RWPE1 (cell line): ENCODE results near the gene NAA20.
A peak's percentile ranks its signal among the peaks of the same experiment; 100 is the strongest.

Source experiments
- CTCF ChIA-PET: fragments of 350-600 bp; sonication (Branson Sonifier 250); formaldehyde crosslinking; extraction: SDS; loops from one replicate; lab custom pipeline; 2021; lab: Yijun Ruan, JAX
- POLR2A ChIA-PET: fragments of 400-600 bp; formaldehyde crosslinking; extraction: SDS; loops from one replicate; lab custom pipeline; 2020; ENCODE audit warnings: antibody characterized with exemption; ENCODE audit not compliant: low non-redundant PET; lab: Yijun Ruan, JAX
- DNase-seq: peaks from one replicate; pipeline ENCODE4 v3.0.0; 2012; ENCODE audit warnings: low spot score
- H3K27ac ChIP-seq: fragments of 450-650 bp; 2 replicates; pipeline ENCODE4 v1.5.1; 2017
- TF ChIP-seq, protein P1 (sequence below): fragments of 450-650 bp; conservative IDR thresholded peaks from 2 replicates; pipeline ENCODE4 v1.5.1; 2017; ENCODE audit warnings: low read depth, mild to moderate bottlenecking

The NAA20 gene

DNA sequence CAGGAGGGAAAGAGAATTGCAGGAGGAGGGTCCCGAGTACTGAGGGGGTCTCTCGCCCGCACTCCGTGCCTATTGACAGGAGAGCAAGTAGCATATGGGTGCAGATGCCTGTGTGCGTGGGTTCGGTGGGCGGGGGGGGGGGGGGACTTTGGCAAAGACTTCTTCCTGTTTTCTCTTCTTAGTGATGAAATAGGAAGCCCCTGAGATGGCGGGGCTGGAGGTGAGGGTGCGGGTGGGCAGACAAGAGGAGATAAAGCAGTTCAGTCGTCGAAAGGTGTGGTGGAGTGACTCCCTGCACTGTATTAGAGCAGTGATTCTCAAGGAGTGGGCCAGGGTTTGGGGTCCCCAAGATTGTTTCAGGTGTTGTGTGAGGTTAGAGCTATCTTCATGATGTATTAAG is 3.7 kb downstream of the NAA20 start:
- CTCF ChIA-PET: interaction anchor here (0.5 to 0.6 kb wide), 2 partner anchors 13 to 778 kb away, joined by 3 read pairs; no protein-coding TSS in a partner anchor
- POLR2A ChIA-PET: no interaction called here
- TF ChIP-seq, protein P1, sequence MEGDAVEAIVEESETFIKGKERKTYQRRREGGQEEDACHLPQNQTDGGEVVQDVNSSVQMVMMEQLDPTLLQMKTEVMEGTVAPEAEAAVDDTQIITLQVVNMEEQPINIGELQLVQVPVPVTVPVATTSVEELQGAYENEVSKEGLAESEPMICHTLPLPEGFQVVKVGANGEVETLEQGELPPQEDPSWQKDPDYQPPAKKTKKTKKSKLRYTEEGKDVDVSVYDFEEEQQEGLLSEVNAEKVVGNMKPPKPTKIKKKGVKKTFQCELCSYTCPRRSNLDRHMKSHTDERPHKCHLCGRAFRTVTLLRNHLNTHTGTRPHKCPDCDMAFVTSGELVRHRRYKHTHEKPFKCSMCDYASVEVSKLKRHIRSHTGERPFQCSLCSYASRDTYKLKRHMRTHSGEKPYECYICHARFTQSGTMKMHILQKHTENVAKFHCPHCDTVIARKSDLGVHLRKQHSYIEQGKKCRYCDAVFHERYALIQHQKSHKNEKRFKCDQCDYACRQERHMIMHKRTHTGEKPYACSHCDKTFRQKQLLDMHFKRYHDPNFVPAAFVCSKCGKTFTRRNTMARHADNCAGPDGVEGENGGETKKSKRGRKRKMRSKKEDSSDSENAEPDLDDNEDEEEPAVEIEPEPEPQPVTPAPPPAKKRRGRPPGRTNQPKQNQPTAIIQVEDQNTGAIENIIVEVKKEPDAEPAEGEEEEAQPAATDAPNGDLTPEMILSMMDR: no peak
- DNase-seq: no peak
- no peak overlapping the region for H3K27ac ChIP-seq

DNA sequence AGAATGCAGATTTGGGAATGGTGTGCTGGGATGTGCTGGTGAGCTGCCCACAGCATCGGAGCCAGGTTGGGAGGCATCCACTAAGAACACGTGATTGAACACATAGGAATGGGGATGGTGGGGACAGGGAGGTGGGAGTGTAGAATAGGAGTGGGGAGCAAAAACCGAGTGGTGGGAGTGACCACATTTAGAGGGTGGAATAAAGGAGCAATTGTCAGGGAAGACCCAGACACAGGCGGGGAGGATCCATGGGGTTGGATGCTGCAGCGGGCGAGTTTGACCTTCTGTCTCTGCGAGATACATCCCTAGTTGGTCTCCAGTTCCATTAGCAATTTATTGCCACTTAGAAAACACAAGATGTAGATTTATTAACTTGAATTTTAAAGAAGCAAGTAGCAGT is 4.7 kb downstream of the NAA20 start:
- CTCF ChIA-PET: no interaction called here
- POLR2A ChIA-PET: no interaction called here
- H3K27ac ChIP-seq: 0 out of 2 replicates have a peak overlapping the region, but pooled peaks have one; percentile 12
- TF ChIP-seq, protein P1: no peak
- no peak for DNase-seq

DNA sequence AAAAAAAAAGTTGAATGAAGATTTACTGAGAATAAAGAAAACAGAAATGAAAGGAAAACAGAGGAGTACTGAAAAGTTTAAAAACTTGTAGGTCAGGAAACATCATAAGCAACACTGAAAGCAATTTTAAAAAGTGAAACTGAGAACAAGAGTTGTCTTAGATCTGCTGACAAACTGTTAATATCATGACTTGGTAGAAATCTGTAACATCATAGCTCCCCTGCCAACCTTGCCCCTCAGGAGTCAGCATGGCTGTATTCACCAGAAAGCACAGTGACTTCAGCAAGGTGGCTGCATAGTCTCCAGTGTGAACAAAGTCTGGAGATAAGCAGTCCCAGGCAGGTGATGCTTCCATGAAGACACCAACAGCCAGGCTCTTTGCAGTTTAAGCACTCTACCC is 5.3 kb downstream of the NAA20 start:
- no peak for DNase-seq
- H3K27ac ChIP-seq: peak overlapping the region; percentile 12; the same call in 1 of the 2 replicates
- TF ChIP-seq, protein P1: no peak
- ChIA-PET POLR2A (no interaction called here), CTCF (no interaction called here)

DNA sequence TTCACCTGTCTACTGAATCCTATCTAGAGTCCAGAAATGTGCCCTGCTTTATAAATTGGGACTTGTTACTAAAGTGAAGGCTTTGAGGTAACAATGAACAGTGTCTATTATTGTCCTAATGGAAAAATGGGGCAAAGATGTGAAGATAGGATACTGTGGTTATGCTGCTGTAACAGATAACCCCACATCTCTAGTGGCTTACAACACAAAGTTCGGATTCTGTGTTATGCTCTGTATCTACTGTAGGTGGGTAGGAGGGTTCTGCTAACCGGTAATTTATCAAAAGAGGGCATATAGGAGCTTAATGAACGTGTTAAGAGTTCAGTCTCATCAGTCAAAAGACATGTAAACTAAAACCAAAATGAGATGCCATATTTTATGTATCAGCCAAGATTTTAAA is 6.2 kb downstream of the NAA20 start:
- POLR2A ChIA-PET: no interaction called here
- CTCF ChIA-PET: no interaction called here
- H3K27ac ChIP-seq: no peak overlapping the region

DNA sequence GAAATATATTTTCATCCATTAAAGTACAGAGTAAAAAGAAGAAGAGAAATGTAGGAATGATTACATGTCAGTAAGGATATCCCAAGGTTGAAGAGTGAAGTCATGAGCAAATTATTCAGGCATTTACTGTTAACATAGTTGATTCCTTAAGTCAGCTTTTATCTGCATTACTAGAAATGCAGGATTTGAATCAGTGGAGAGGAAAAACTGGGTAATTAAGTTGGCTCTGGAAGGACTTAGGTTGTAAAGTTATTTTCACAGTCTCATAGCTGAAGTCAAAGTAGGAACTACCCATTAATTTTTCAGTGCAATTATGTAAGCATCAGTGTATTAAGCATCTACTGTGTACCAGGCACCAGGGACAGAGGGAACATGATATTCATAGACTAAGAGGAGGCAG is 7.8 kb downstream of the NAA20 start:
- no peak overlapping the region for H3K27ac ChIP-seq
- ChIA-PET POLR2A (no interaction called here), CTCF (no interaction called here)
- DNase-seq: no peak
- TF ChIP-seq, protein P1: no peak

More for the DNA sequence above, 6.2 kb downstream of the NAA20 start:
- TF ChIP-seq, protein P1: no peak
- DNase-seq: no peak

DNA sequence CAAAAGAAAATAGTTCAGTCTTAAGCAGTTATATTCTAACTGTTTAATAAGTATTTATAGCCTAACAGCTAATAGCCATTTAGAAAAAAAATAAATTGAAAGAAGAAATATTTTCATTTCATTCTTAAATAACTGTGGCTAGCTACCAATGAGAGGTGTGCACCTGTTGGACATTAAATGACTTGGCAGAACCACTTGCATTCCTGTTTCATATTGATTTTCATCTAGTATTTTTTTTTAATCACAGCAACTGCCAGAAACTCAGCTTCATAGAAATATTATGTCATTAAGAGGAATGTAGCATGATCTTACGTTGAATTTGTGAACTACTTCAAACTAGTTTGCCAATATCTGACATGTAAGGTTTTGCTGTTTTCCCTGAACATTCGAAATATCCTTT is 10.1 kb downstream of the NAA20 start:
- DNase-seq: no peak
- no peak overlapping the region for H3K27ac ChIP-seq
- ChIA-PET CTCF (no interaction called here), POLR2A (no interaction called here)
- TF ChIP-seq, protein P1: no peak

DNA sequence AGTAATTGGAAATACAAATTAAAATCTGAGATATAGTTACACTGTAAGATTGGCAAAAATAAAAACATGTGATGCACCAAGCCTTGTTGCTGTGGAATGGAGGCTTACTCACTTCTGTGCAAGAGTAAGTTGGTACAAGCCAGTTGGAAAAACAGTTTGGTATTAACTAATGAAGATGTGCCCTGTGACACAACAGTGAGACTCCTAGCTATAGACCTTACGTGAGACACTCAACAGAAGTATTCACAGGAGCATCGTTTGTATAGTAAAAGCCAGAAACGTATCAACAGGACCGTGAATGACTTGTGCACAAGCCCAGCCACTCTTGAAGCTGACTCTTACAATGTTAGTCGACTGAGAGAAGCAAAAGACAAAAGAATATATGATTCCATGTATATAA is 14.6 kb downstream of the NAA20 start:
- TF ChIP-seq, protein P1: no peak
- CTCF ChIA-PET: no interaction called here
- no peak overlapping the region for H3K27ac ChIP-seq
- POLR2A ChIA-PET: no interaction called here
- DNase-seq: no peak
